HG02571 (cell line): ENCODE measurements around the gene AAGAB.
"Not testable (repeated sequence)": the region's sequence is repeated elsewhere in the genome, so short reads cannot be mapped to it uniquely, and the experiment has no call there.

Experiments
- ATAC-seq: cut with Tn5 transposase; IDR thresholded peaks from one replicate; pipeline ENCODE4 v1.9.1; 2021; ENCODE audit warnings: mild to moderate bottlenecking, moderate library complexity; ENCODE audit not compliant: unreplicated experiment

AAGAB gene, protein sequence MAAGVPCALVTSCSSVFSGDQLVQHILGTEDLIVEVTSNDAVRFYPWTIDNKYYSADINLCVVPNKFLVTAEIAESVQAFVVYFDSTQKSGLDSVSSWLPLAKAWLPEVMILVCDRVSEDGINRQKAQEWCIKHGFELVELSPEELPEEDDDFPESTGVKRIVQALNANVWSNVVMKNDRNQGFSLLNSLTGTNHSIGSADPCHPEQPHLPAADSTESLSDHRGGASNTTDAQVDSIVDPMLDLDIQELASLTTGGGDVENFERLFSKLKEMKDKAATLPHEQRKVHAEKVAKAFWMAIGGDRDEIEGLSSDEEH

GRCh38 chr15:67254238-67255175 lies at the start of gene AAGAB, which contains the start of gene IQCH:
Gene AAGAB (minus strand): TSS chr15:67254661. CDS start chr15:67254631, 30 bp downstream.
Gene IQCH (plus strand): TSS chr15:67254786. CDS start chr15:67254897, 111 bp downstream.
- peak; percentile 97 for ATAC-seq

DNA sequence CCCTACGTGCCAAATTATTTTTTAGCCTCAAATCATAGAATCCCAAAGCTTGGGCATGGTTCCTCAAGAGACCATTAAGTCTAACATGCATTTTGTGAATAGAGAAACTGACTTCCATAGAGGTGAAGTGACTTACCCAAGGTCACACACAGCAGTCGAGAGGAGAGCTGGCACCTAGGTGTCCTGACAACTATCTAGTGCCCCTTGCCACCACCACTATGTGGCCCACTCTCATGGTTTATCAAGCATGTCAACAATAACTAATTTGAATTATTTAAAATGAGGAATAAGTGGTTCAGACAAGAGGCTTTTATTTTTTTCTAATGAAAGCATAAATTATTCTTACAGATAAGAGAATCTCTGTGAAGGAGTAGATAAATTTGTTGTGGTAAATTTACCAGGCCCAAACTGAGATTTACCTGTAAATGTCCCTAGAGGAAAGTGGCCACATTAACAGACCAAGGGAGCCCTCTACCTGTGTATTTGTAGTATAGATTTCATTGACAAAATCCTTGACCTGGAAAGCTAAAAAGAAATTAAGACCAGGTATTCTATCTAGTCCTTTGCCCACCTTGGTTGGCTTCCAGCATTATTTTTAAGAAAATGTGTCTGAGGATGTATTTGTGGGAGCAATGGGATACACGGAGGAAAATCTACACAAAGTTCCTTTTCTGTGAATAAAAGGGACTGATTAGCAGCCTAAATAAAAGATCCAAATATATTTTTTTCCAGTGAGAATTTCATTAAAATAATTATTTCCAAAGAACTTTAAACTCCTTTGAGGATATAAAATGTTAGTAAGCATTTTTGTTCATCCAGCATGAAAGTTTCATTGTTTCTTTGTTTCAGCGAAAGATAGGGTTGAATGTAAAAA lies 49.3 kb upstream of the AAGAB start:
- no peak for ATAC-seq

DNA sequence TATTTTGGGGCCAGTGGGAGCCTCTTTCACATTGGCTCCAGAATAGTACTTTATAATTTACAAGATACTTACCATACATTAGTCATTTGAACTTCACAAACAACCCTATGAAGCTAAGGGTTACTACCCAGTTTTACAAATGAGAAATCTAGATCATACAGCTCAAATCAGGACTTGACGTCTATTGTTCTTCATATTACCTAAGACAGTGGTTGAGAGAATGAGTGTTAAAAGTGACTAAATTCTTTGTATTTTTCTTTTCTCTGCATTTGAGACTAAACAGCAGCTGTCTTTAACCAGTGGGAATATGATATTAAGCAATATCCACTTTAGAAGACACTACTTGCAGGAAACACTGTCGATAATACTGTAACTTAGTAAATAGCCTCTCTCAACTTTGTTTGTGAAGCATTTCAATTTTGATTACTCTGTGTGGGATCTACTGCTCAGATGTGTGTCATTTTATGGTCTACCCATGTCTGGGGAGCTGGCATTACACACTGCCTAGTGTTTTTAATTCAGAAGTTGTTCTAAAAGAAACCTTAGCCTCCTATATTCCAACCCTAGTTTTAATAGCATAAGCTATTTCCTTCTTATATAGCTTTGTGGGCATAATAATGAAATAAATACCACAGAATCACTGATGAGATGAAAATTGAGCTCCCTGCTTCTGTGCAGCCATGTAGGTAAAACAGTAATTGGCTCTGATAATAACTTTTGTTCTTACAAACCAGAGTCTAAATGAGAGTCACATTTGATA lies 46.0 kb upstream of the AAGAB start:
- no peak for ATAC-seq

DNA sequence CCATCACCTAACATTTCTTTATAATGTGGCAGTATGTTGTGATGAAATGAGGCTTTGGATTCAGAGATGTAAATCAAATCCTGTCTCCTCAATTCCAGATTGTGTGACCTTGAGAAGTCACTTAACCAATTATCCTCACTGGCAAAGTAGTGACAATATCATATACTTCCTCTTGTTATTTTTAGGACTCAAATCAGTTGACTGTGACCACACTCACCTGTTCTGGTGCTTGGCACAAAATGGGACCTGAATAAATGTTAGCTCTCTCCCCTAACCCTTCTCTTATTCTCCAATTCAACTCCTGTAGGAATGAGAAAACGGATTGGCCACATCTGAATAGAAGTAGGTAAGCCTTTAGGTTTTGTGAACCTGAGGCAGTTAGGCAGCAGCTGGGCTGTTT lies 42.2 kb upstream of the AAGAB start:
- ATAC-seq: no peak

DNA sequence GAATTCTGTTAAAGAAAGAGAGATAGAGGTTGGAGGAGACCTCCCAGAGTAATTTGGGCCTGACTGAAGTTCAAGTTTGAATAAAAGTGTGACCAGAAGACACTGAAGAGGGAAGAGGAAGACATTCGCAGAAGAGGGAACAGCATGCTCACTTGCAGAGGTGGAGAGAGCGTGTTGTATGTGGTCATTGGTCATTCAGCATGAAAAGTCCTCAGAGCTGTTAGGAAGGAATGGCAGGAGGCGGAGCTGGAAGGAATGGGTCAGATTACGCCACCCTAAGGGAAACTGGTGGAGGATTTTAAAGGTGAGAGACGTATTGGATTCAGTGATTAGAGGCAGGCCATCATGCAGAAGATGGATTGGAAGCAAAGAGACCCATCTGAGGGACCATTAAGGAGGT lies 41.7 kb upstream of the AAGAB start:
- no peak for ATAC-seq

GRCh38 chr15:67290319-67290718 lies 35.9 kb upstream of the AAGAB start:
- ATAC-seq: no peak

DNA sequence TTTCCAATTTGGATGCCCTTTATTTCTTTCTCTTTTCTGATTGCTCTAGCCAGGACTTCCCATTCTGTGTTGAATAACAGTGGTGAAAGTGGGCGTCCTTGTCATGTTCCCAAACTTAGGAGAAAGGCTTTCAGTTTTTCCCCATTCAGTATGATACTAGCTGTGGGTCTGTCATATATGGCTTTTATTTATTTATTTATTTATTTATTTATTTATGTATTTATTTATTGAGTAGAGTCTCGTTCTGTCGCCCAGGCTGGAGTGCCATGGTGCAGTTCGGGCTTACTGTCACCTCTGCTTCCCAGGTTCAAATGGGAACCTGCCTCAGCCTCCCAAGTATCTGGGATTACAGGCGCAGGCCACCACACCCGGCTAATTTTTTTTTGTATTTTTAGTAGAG lies 31.9 kb upstream of the AAGAB start:
- ATAC-seq: not testable (repeated sequence)

- not testable (repeated sequence) for ATAC-seq
These were observed 31.2 kb upstream of the AAGAB start for GRCh38 chr15:67285625-67286024.

GRCh38 chr15:67281714-67282113 lies 27.3 kb upstream of the AAGAB start:
- ATAC-seq: no peak

GRCh38 chr15:67280217-67280616 lies 25.8 kb upstream of the AAGAB start:
- no peak for ATAC-seq

DNA sequence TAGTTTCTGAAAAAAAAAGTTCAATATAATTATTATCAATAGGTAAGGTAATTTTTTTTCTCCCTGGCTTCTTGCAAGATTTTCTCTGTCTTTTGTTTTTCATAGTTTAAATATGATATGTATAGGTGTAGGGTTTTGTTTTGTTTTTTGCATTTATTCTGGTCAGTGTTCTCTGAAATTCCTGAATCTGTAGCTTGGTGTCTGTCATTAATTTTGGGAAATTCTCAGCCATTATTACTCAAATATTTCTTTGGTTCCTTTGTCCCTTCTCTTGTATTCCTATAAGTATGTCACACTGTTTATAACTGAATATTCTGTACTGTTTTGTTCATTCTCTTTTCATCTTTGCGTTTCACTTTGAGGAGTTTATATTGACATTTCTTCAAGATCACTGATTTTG lies 22.2 kb upstream of the AAGAB start:
- ATAC-seq: no peak

DNA sequence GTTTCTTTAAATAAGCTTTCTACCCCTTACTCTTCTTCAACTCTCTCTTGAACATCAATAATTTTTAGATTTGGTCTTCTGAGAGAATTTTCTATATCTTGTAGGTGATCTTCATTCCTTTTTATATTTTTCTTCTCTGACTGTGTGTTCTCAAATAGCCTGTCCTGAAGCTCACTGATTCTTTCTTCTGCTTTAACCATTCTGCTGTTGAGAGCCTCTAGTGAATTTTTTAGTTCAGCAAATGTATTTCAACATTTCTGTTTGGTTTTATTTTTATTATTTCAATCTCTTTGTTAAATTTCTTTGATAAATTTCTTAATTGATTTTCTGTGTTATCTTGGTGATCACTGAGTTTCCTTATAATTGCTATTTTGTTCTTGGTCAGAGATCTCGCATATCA lies 19.8 kb upstream of the AAGAB start:
- ATAC-seq: no peak

DNA sequence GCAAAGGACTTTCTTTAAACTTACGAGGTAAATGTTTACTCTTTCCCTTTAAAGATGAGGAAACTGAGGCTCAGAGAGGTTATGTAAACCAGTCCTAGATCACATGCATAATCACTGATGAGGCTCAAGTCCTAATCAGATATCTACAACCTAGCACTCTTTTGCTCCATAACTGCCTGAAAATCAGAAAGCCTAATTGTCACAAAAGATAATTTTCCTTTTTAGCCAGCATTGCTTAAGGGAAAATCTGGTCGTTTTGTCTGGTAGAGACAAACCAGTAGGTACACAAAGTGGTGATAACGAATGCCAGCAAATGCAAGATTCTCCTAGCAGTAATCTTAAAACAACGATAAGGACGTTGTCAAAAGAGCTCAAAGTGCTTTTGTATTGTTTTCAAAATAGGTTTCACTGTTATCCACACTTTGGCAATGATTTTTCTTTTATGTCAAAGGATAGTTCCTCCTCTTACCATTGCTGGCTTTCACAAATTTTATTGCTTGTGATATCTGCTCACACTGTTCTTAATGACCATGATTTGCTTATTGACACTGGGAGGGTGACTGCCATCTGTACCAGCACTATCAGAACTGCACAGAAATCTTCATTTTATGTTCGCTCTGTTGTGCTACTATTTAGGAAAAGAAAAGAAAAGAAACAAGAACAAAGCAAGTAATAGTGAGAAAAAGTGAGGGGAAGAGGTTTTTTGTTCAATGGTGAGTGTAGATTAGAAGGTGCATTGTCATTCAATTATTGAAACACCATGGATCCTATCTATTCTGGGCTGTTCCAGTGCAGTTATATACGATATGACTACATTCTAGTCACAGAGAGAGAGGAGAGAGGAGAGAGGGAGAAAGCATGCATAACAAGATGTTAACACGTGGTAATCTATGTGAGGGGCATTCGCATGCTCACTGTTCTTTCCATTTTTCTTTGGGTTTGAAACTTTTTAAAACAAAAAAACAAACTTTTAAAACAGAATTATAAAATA lies 13.8 kb upstream of the AAGAB start:
- ATAC-seq: no peak

- ATAC-seq: no peak
These were observed 13.0 kb upstream of the AAGAB start for GRCh38 chr15:67267440-67267839.

GRCh38 chr15:67266870-67267269 lies 12.4 kb upstream of the AAGAB start:
- ATAC-seq: no peak

DNA sequence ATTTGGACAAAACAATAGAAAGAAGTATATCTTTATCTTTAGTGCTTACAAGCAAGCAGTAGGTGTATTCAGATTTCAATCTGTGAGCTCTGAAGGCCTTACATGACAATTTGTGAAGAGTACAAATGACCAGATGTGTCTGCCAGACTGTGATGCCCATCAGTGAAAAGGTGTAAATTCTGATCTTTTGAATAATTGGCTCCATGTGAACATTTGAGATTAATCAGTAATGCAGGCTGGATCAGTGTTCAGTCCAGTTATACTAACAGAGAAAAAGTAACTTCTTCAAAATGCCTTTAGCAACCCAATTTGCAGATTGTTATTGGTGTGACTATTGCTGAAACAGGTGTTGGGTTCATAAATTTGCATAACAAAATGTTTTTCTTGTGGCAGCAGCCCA lies 5.3 kb upstream of the AAGAB start:
- ATAC-seq: no peak

DNA sequence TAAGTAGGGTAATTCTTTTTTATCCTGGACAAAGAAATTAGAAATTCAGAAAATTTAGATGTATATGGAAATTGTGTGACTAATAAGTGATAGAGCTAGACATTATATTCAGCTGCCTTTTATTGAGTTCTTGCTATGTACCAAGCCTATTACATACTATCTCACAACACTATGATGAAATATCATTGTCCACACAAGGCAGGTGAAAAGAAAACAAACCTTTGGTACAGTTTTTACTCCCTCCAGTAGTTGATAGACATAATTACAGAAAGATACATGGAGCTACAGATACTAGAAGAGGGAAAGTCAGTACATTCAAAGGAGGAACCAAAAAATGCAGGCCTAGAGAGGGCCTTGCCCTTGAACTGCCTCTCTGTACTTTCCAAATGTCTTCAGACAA lies 4.9 kb upstream of the AAGAB start:
- ATAC-seq: no peak

- ATAC-seq: not testable (repeated sequence)
These were observed 4.0 kb upstream of the AAGAB start for GRCh38 chr15:67258412-67258811.

DNA sequence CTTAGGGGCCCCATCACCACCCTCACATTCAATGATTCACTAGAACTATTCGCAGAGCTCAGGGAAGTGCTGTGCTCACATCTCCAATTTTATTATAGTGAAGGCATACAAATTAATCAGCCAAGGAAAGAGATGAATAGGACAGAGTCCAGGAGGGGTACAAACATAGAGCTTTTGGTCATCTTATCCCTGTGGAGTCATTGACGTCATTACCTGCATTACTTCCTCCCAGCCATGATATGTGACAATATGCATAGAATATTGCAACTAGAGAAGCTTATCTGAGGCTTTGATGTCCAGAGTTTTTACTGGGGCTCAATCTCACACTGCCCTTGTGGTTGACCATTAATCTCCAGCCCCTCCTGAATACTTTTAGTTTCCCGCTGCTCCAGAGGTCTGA lies 1.6 kb upstream of the AAGAB start:
- ATAC-seq: no peak
